Activated effector memory CD4-positive, alpha-beta T cell treated with Interleukin-2 at 50 U/mL for 16 hours (primary cell): Measurements from ENCODE around the gene COA8.
A peak's percentile ranks its signal among the peaks of the same experiment; 100 is the strongest.

ENCODE experiments used
- DNase-seq: peaks from one replicate; pipeline ENCODE4 v3.0.0-alpha.2; 2020

The COA8 gene

GRCh38 chr14:103538291-103539055 lies 24.3 kb upstream of the COA8 start:
- DNase-seq: no peak

- DNase-seq: no peak
Measured at GRCh38 chr14:103539056-103539825, 23.5 kb upstream of the COA8 start.

GRCh38 chr14:103540821-103541708 lies 21.7 kb upstream of the COA8 start:
- DNase-seq: no peak

GRCh38 chr14:103541709-103542604 lies 20.8 kb upstream of the COA8 start:
- no peak for DNase-seq

- no peak for DNase-seq
Measured at GRCh38 chr14:103542605-103543088, 20.1 kb upstream of the COA8 start.

- no peak for DNase-seq
Measured at GRCh38 chr14:103543140-103543539, 19.6 kb upstream of the COA8 start.

- no peak for DNase-seq
Measured at GRCh38 chr14:103543721-103544387, 18.9 kb upstream of the COA8 start.

- DNase-seq: no peak
Measured at GRCh38 chr14:103544388-103545218, 18.2 kb upstream of the COA8 start.

GRCh38 chr14:103545219-103545914 lies 17.4 kb upstream of the COA8 start:
- no peak for DNase-seq

GRCh38 chr14:103545915-103546651 lies 16.7 kb upstream of the COA8 start:
- no peak for DNase-seq

GRCh38 chr14:103546652-103547454 lies 15.9 kb upstream of the COA8 start:
- DNase-seq: peak; percentile 59

- DNase-seq: no peak
Measured at GRCh38 chr14:103547455-103547940, 15.3 kb upstream of the COA8 start.

GRCh38 chr14:103547941-103548462 lies 14.8 kb upstream of the COA8 start:
- DNase-seq: no peak

- no peak for DNase-seq
Measured at GRCh38 chr14:103548463-103549351, 14.1 kb upstream of the COA8 start.

- no peak for DNase-seq
Measured at GRCh38 chr14:103549361-103550311, 13.1 kb upstream of the COA8 start.
